Hepatocyte (in vitro differentiated cells): Measurements from ENCODE around the gene THAP7. TPM values are rescaled to one million over a fixed set of nuclear protein-coding genes. Genes with fewer than 3 reads are reported as not detected.

Source experiments
- DNase-seq: peaks from one replicate; pipeline ENCODE4 v3.0.0-alpha.2; 2016; ENCODE audit warnings: low spot score
- H2AFZ ChIP-seq: fragments of 200-600 bp; sonication (generic); 2 replicates; pipeline ENCODE4 v1.6.0; 2016; ENCODE audit warnings: antibody characterized with exemption, mild to moderate bottlenecking
- H3K27ac ChIP-seq: fragments of 200-600 bp; sonication (generic); 2 replicates; pipeline ENCODE4 v1.5.1; 2016; ENCODE audit warnings: mild to moderate bottlenecking
- H3K27me3 ChIP-seq: fragments of 200-600 bp; sonication (generic); 2 replicates; pipeline ENCODE4 v1.6.1; 2016
- H3K36me3 ChIP-seq: fragments of 200-600 bp; sonication (generic); replicated peaks from 2 replicates; pipeline ENCODE4 v1.5.1; 2016; ENCODE audit warnings: low read depth; ENCODE audit not compliant: insufficient read depth
- H3K4me1 ChIP-seq: fragments of 200-600 bp; sonication (generic); 2 replicates; pipeline ENCODE4 v1.5.1; 2016; ENCODE audit warnings: mild to moderate bottlenecking, moderate library complexity; ENCODE audit not compliant: insufficient read depth
- H3K4me2 ChIP-seq: fragments of 200-600 bp; sonication (generic); 2 replicates; pipeline ENCODE4 v1.6.0; 2016
- H3K4me3 ChIP-seq: fragments of 200-600 bp; sonication (generic); 2 replicates; pipeline ENCODE4 v1.5.1; 2016; ENCODE audit warnings: mild to moderate bottlenecking
- H3K79me2 ChIP-seq: fragments of 200-600 bp; sonication (generic); 2 replicates; pipeline ENCODE4 v1.6.0; 2017; ENCODE audit warnings: mild to moderate bottlenecking
- H3K9me2 ChIP-seq: fragments of 200-600 bp; sonication (generic); replicated peaks from 2 replicates; pipeline ENCODE4 v1.6.0; 2017; ENCODE audit warnings: mild to moderate bottlenecking; ENCODE audit not compliant: insufficient read depth
- H3K9me3 ChIP-seq: fragments of 200-600 bp; sonication (generic); 2 replicates; pipeline ENCODE4 v1.5.1; 2016; ENCODE audit warnings: low read depth, mild to moderate bottlenecking
- H4K20me1 ChIP-seq: fragments of 200-600 bp; sonication (generic); 2 replicates; pipeline ENCODE4 v1.6.0; 2016; ENCODE audit warnings: mild to moderate bottlenecking; ENCODE audit not compliant: insufficient read depth, poor library complexity, severe bottlenecking
- CTCF ChIP-seq: fragments of 200-600 bp; sonication (generic); IDR thresholded peaks from 2 replicates; pipeline ENCODE4 v1.5.1; 2016; ENCODE audit warnings: antibody characterized with exemption, mild to moderate bottlenecking; ENCODE audit not compliant: poor library complexity
- EZH2 ChIP-seq: fragments of 200-600 bp; sonication (generic); IDR thresholded peaks from 2 replicates; pipeline ENCODE4 v1.6.1; 2016; ENCODE audit warnings: antibody characterized with exemption, mild to moderate bottlenecking, borderline replicate concordance
- EZH2phosphoT487 ChIP-seq: fragments of 200-600 bp; sonication (generic); IDR thresholded peaks from one replicate; pipeline ENCODE4 v1.6.1; 2018; ENCODE audit warnings: antibody characterized with exemption, mild to moderate bottlenecking, low read depth, moderate library complexity; ENCODE audit not compliant: unreplicated experiment, severe bottlenecking
- WGBS: methylation state at CpG from one replicate; pipeline ENCODE4 v1.1.6; 2016; ENCODE audit warnings: low lambda C conversion rate; ENCODE audit errors: missing lambda C conversion rate; 5-methylcytosine and 5-hydroxymethylcytosine counted together
- polyA plus RNA-seq: library from polyadenylated mRNA; unstranded; fragments of >200 nt; fragmentation: Nextera tagmentation; extraction: Ambion mirVana; gene quantifications from 2 replicates; pipeline ENCODE4 v1.2.1, GENCODE V29; 2016
- total RNA-seq: library from RNA; depleted of rRNA; stranded (reverse); fragments of >200 nt; gene quantifications from 2 replicates; pipeline ENCODE4 v1.2.3, GENCODE V29; 2014

Gene THAP7
- total and polyA plus RNA-seq, 2 experiments from 2014 or later: 26.2 to 41.2 TPM

- Histone ChIP-seq H4K20me1 (no peaks in the 10 kb centered on the region), H3K4me3 (peak overlapping the region; percentile 86), H3K9me2 (no peaks in the 10 kb centered on the region), H3K79me2 (peaks cover 42% of the 10 kb centered on the region), H2AFZ (peak overlapping the region; percentile 43), H3K4me1 (peaks cover 26% of the 10 kb centered on the region), H3K36me3 (no peaks in the 10 kb centered on the region), H3K9me3 (no peaks in the 10 kb centered on the region), H3K27me3 (no peaks in the 10 kb centered on the region), H3K27ac (peak overlapping the region; percentile 76), H3K4me2 (peak overlapping the region; percentile 99)
- WGBS: 1% methylated on average over 41 of the region's 59 CpGs
- TF ChIP-seq EZH2phosphoT487: no peak
- no peak for TF ChIP-seq CTCF
- TF ChIP-seq EZH2: peak; percentile 28
- DNase-seq: peak; percentile 61
These were observed 44.7 kb downstream of the THAP7 start for GRCh38 chr22:20957102-20957682.

- Histone ChIP-seq H3K9me2 (no peaks in the 10 kb centered on the region), H3K79me2 (peaks cover 42% of the 10 kb centered on the region), H3K4me2 (peak overlapping the region; percentile 99), H3K36me3 (no peaks in the 10 kb centered on the region), H3K27ac (peak overlapping the region; percentile 76), H4K20me1 (no peaks in the 10 kb centered on the region), H2AFZ (peak overlapping the region; percentile 43), H3K9me3 (no peaks in the 10 kb centered on the region), H3K4me3 (peak overlapping the region; percentile 86), H3K27me3 (no peaks in the 10 kb centered on the region), H3K4me1 (peaks cover 33% of the 10 kb centered on the region)
- DNase-seq: peak; percentile 72
- WGBS: 33% methylated on average over 27 of the region's 27 CpGs
- TF ChIP-seq EZH2phosphoT487 (no peak), EZH2 (no peak), CTCF (no peak)
These were observed 45.4 kb downstream of the THAP7 start for GRCh38 chr22:20956258-20957101.

- 77% methylated on average over 7 of the region's 7 CpGs for WGBS
- no peaks in the 10 kb centered on the region for H3K9me2 ChIP-seq
- peak overlapping the region; percentile 99 for H3K4me2 ChIP-seq
- no peak for TF ChIP-seq EZH2
- TF ChIP-seq CTCF: no peak
- TF ChIP-seq EZH2phosphoT487: no peak
- DNase-seq: no peak
- H3K79me2 ChIP-seq: peaks cover 42% of the 10 kb centered on the region
- no peaks in the 10 kb centered on the region for H4K20me1 ChIP-seq
- no peaks in the 10 kb centered on the region for H3K9me3 ChIP-seq
- H3K4me1 ChIP-seq: peaks cover 40% of the 10 kb centered on the region
- no peaks in the 10 kb centered on the region for H3K27me3 ChIP-seq
- H3K4me3 ChIP-seq: no peak overlapping the region
- no peaks in the 10 kb centered on the region for H3K36me3 ChIP-seq
- no peak overlapping the region for H2AFZ ChIP-seq
- H3K27ac ChIP-seq: peak overlapping the region; percentile 76
These were observed 46.4 kb downstream of the THAP7 start for GRCh38 chr22:20955548-20955947.
